Heart left ventricle (tissue), 16 donors: ENCODE data around the gene PARD3B. TPM values are rescaled to one million over a fixed set of nuclear protein-coding genes. Genes with fewer than 3 reads are reported as not detected.

Experiments
- ATAC-seq, 4 donors: fragments of 200-7000 bp; cut with Tn5 transposase; one replicate each; pipeline ENCODE4 v1.9.1; 2020 to 2022; ENCODE audit warnings: moderate library complexity in 4 of 4, mild to moderate bottlenecking in 3 of 4, moderate number of reproducible peaks in 1 of 4
- DNase-seq, 5 donors: peaks; one replicate each; pipeline ENCODE4 v3.0.0-alpha.2; 2020
- H3K27ac ChIP-seq, 12 donors: fragments of 200-600 bp; sonication (generic) in 4 of 12; one replicate each; pipeline versions ENCODE4 v1.5.0 to v1.8.0; 2016 to 2022; ENCODE audit warnings: mild to moderate bottlenecking in 2 of 12
- H3K27me3 ChIP-seq, 9 donors: fragments of 200-600 bp; sonication (generic) in 2 of 9; one replicate each; pipeline versions ENCODE4 v1.5.1 to v1.8.0; 2016 to 2022; ENCODE audit warnings: mild to moderate bottlenecking in 3 of 9
- H3K36me3 ChIP-seq, 9 donors: fragments of 200-600 bp; sonication (generic) in 2 of 9; one replicate each; pipeline versions ENCODE4 v1.5.0 to v1.8.0; 2018 to 2022; ENCODE audit warnings: mild to moderate bottlenecking in 2 of 9
- H3K4me1 ChIP-seq, 12 donors: fragments of 200-600 bp; sonication (generic) in 4 of 12; one replicate each; pipeline versions ENCODE4 v1.5.0 to v1.8.0; 2016 to 2022; ENCODE audit warnings: mild to moderate bottlenecking in 3 of 12
- H3K4me3 ChIP-seq, 12 donors: fragments of 200-600 bp; sonication (generic) in 4 of 12; one replicate each; pipeline versions ENCODE4 v1.5.0 to v1.8.0; 2017 to 2022; ENCODE audit warnings: mild to moderate bottlenecking in 9 of 12, moderate library complexity in 4 of 12
- H3K9me3 ChIP-seq, 12 donors: fragments of 200-600 bp; sonication (generic) in 4 of 12; one replicate each; pipeline versions ENCODE4 v1.5.0 to v1.8.0; 2016 to 2022; ENCODE audit warnings: mild to moderate bottlenecking in 1 of 12
- CTCF ChIP-seq, 12 donors: fragments of 200-600 bp; sonication (generic) in 4 of 12; IDR thresholded peaks; one replicate each; pipeline versions ENCODE4 v1.5.0 to v1.8.0; 2018 to 2022; ENCODE audit warnings: antibody characterized with exemption in 12 of 12, mild to moderate bottlenecking in 5 of 12
- POLR2A ChIP-seq, 2 donors: fragments of 450-650 bp; IDR thresholded peaks; one replicate each; pipeline ENCODE4 v1.6.1; 2017; ENCODE audit warnings: antibody characterized with exemption in 2 of 2, mild to moderate bottlenecking in 2 of 2, moderate library complexity in 2 of 2
- WGBS, 4 donors: extraction: QIAGEN DNeasy Blood & Tissue Kit in 2 of 4; methylation state at CpG; one replicate each; pipeline versions ENCODE4 v1.1.5 to v1.1.7; 2013 to 2018; 5-methylcytosine and 5-hydroxymethylcytosine counted together
- intact Hi-C, 10 donors: fragments of 100-400 bp; cut with DNase I; formaldehyde crosslinking; loops; one replicate each; pipeline versions ENCODE4 v1.11.1 to v1.14.2; 2022
- polyA plus RNA-seq, 2 donors: library from polyadenylated mRNA; stranded (reverse); fragments of 200-250 nt; gene quantifications; one replicate each; pipeline ENCODE4 v1.2.3, GENCODE V29; 2013
- total RNA-seq, 9 donors: library from RNA; depleted of rRNA in 2 of 9; stranded (reverse); fragments of >200 nt in 2 of 9; fragmentation: NEBNext Ultra II Directional in 3 of 9; extraction: Animal tissue kit (Norgen Biotek cat#: 25700) in 3 of 9; gene quantifications; one replicate each; pipeline versions ENCODE4 v1.1.0 to v1.2.4, GENCODE V29; 2016 to 2023
- donor health status: ischemic (EF 13 %, LVEDD 7.1; RV severe dilation, severe dysfunction).
- donor health status: healthy with polysubstance abuse.
- donor health status: DM: no; HTN: yes; CAD: no.
- donor health status: DM: no; HTN: no; CAD: no.
- donor health status: ischemic (EF 25% LVEDD 6.9; RV normal size, moderate dysfunction).
- donor health status: ischemic (EF 25% LVEDD 5.7; RV mildly dilated, moderate dysfunction).
- donor health status: healthy.
- donor health status: DM: yes; HTN: yes; CAD: no.
- donor health status: ischemic (EF 35%, LVEDD 5.7; RV mildly dilated, moderate dysfunction).
- donor health status: nonischemic (EF 11% LVEDD 7.7; RV severe dilation, severe dysfunction).
- donor health status: DM: yes; HTN: yes; CAD: no.
- donor health status: PGD.
- donor health status: ischemic (EF 29% LVEDD 5.4; RV normal size, mild dysfunction).
- donor health status: nonischemic (EF 23%, LVEDD 6.1; RV moderate dilation, normal function).

PARD3B gene
- total and polyA plus RNA-seq, 11 donors, result 0.71 to 15.1 (median 6.2) TPM

GRCh38 chr2:204842661-204843485, 297.6 kb downstream of the PARD3B start:
- no peak overlapping the region for H3K4me3 ChIP-seq

GRCh38 chr2:204846471-204846870, 301.2 kb downstream of the PARD3B start:
- intact Hi-C loops, result no loop called here
- WGBS, 4 donors, result 89 to 93% (median 90%) methylated on average over 4 of the region's 4 CpGs
- H3K9me3 ChIP-seq, result no peaks in the 10 kb centered on the region
- no peaks in the 10 kb centered on the region for H3K36me3 ChIP-seq
- no peak overlapping the region for H3K27ac ChIP-seq
- ATAC-seq (no peak), DNase-seq (no peak)
- H3K4me3 ChIP-seq, result no peak overlapping the region
- TF ChIP-seq POLR2A (IDR thresholded peaks at IDR 0.05) (no peak), CTCF (IDR thresholded peaks at IDR 0.05) (no peak)
- no peaks in the 10 kb centered on the region for H3K27me3 ChIP-seq
- H3K4me1 ChIP-seq, result peaks cover 0 to 15% (median 3%) of the 10 kb centered on the region in 12 donors

More at GRCh38 chr2:204842661-204843485, 297.6 kb downstream of the PARD3B start:
- Histone ChIP-seq H3K4me1 (peaks cover 0 to 15% (median 3%) of the 10 kb centered on the region in 12 donors), H3K9me3 (no peaks in the 10 kb centered on the region), H3K27ac (peak overlapping the region in 2 of 12 donors; percentile 21 to 37), H3K36me3 (no peaks in the 10 kb centered on the region), H3K27me3 (no peaks in the 10 kb centered on the region)
- TF ChIP-seq POLR2A (IDR thresholded peaks at IDR 0.05) (no peak), CTCF (IDR thresholded peaks at IDR 0.05) (no peak)
- ATAC-seq, result peak; percentile 42 to 97 (median 76)
- DNase-seq, result peak in 1 of 5 donors; percentile 54
- 62 to 72% (median 68%) methylated on average over 9 of the region's 9 CpGs for WGBS, 4 donors
- intact Hi-C loops, result no loop called here

GRCh38 chr2:204849892-204850291, 304.6 kb downstream of the PARD3B start:
- no peaks in the 10 kb centered on the region for H3K9me3 ChIP-seq
- no peaks in the 10 kb centered on the region for H3K27me3 ChIP-seq
- no peaks in the 10 kb centered on the region for H3K4me1 ChIP-seq
- intact Hi-C loops, result no loop called here
- ATAC-seq (no peak), DNase-seq (no peak)
- H3K36me3 ChIP-seq, result no peaks in the 10 kb centered on the region
- TF ChIP-seq POLR2A (IDR thresholded peaks at IDR 0.05) (no peak), CTCF (IDR thresholded peaks at IDR 0.05) (no peak)
- H3K27ac ChIP-seq, result no peak overlapping the region
- H3K4me3 ChIP-seq, result no peak overlapping the region
- 94 to 100% (median 96%) methylated on average over 3 of the region's 3 CpGs for WGBS, 4 donors

GRCh38 chr2:204850581-204850980, 305.3 kb downstream of the PARD3B start:
- no peak for DNase-seq

More at GRCh38 chr2:204850581-204850980, 305.3 kb downstream of the PARD3B start:
- 76 to 81% (median 78%) methylated on average over 4 of the region's 4 CpGs for WGBS, 4 donors
- Histone ChIP-seq H3K27ac (no peak overlapping the region), H3K4me1 (no peaks in the 10 kb centered on the region), H3K27me3 (no peaks in the 10 kb centered on the region), H3K36me3 (no peaks in the 10 kb centered on the region), H3K9me3 (peaks cover 0 to 3% (median 0%) of the 10 kb centered on the region in 12 donors), H3K4me3 (no peak overlapping the region)
- intact Hi-C loops, result no loop called here
- no peak for ATAC-seq
- TF ChIP-seq POLR2A (IDR thresholded peaks at IDR 0.05) (no peak), CTCF (IDR thresholded peaks at IDR 0.05) (no peak)
